Tibial nerve (tissue), 4 donors: ENCODE measurements around the gene CLCN7. TPM values are rescaled to one million over a fixed set of nuclear protein-coding genes. Genes with fewer than 3 reads are reported as not detected.

Source experiments
- DNase-seq, 2 donors: peaks; one replicate each; pipeline ENCODE4 v3.0.0-alpha.2; 2019; ENCODE audit warnings: low spot score in 2 of 2
- H3K27ac ChIP-seq, 4 donors: fragments of 200-600 bp; sonication (generic) in 3 of 4; one replicate each; pipeline ENCODE4 v1.5.1; 2017 to 2019; ENCODE audit warnings: mild to moderate bottlenecking in 1 of 4
- H3K27me3 ChIP-seq, 2 donors: fragments of 200-600 bp; sonication (generic) in 1 of 2; one replicate each; pipeline versions ENCODE4 v1.5.1 to v1.6.0; 2017 to 2019
- H3K36me3 ChIP-seq, 3 donors: fragments of 200-600 bp; sonication (generic); one replicate each; pipeline ENCODE4 v1.5.1; 2018 to 2019
- H3K4me1 ChIP-seq, 4 donors: fragments of 200-600 bp; sonication (generic) in 3 of 4; one replicate each; pipeline ENCODE4 v1.5.1; 2017 to 2019
- H3K4me3 ChIP-seq, 4 donors: fragments of 200-600 bp; sonication (generic) in 3 of 4; one replicate each; pipeline ENCODE4 v1.5.1; 2017 to 2019; ENCODE audit warnings: mild to moderate bottlenecking in 1 of 4, moderate library complexity in 1 of 4
- H3K9me3 ChIP-seq, 4 donors: fragments of 200-600 bp; sonication (generic) in 3 of 4; one replicate each; pipeline ENCODE4 v1.5.1; 2017 to 2019
- EP300 ChIP-seq, 2 donors: sonication (generic); formaldehyde crosslinking; IDR thresholded peaks; one replicate each; pipeline ENCODE4 v1.6.1; 2017; ENCODE audit warnings: antibody characterized with exemption in 2 of 2, mild to moderate bottlenecking in 1 of 2
- POLR2A ChIP-seq, 2 donors: fragments of 450-650 bp; IDR thresholded peaks; one replicate each; pipeline ENCODE4 v1.6.1; 2017; ENCODE audit warnings: antibody characterized with exemption in 2 of 2, mild to moderate bottlenecking in 2 of 2, moderate library complexity in 2 of 2
- WGBS, 2 donors: methylation state at CpG; one replicate each; pipeline ENCODE4 v1.1.5; 2018; 5-methylcytosine and 5-hydroxymethylcytosine counted together
- total RNA-seq, 4 donors: library from RNA; depleted of rRNA; stranded (reverse); fragments of >200 nt; gene quantifications; one replicate each; pipeline ENCODE4 v1.1.0, GENCODE V29; 2016
- TF ChIP-seq, protein P1 (sequence below), 5 experiments: fragments of 200-600 bp in 3 of 5; fragments of 450-650 bp in 2 of 5; sonication (generic) in 3 of 5; IDR thresholded peaks; one replicate each; pipeline ENCODE4 v1.5.1; 2016 to 2019; ENCODE audit warnings: antibody characterized with exemption in 5 of 5, mild to moderate bottlenecking in 3 of 5, moderate library complexity in 2 of 5

The CLCN7 gene
- total RNA-seq, 4 donors from 2014 or later = 38.7 to 136 (median 73.1) TPM

DNA sequence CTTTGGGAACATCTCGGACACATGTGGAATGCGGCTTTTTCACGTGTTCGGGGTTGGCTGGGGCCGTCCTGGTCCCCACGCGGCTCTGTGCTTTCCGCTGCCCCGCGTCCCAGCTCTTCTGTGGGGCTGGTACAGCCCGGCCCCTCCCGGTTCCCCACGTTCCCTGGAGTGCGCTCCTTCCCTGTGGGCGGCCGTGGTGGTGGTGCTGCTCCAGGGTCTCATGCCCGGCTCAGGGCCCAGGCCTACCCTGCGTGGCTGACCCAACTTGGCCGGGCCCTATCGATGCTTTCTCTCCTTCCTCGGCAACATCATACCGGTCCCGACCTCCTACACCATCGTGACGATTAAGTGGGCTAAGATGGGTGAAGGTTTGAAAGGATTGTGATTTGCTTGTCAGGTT is 21.6 kb upstream of the CLCN7 start:
- DNase-seq = no peak
- no peak overlapping the region for H3K27ac ChIP-seq
- no peak overlapping the region for H3K4me3 ChIP-seq
- H3K9me3 ChIP-seq = no peaks in the 10 kb centered on the region
- peaks cover 0 to 71% (median 10%) of the 10 kb centered on the region in 3 donors for H3K36me3 ChIP-seq
- 90% methylated on average over 25 of the region's 25 CpGs for WGBS, 2 donors
- TF ChIP-seq POLR2A (IDR thresholded peaks at IDR 0.05) = no peak
- TF ChIP-seq, protein P1, sequence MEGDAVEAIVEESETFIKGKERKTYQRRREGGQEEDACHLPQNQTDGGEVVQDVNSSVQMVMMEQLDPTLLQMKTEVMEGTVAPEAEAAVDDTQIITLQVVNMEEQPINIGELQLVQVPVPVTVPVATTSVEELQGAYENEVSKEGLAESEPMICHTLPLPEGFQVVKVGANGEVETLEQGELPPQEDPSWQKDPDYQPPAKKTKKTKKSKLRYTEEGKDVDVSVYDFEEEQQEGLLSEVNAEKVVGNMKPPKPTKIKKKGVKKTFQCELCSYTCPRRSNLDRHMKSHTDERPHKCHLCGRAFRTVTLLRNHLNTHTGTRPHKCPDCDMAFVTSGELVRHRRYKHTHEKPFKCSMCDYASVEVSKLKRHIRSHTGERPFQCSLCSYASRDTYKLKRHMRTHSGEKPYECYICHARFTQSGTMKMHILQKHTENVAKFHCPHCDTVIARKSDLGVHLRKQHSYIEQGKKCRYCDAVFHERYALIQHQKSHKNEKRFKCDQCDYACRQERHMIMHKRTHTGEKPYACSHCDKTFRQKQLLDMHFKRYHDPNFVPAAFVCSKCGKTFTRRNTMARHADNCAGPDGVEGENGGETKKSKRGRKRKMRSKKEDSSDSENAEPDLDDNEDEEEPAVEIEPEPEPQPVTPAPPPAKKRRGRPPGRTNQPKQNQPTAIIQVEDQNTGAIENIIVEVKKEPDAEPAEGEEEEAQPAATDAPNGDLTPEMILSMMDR (IDR thresholded peaks at IDR 0.05) = no peak
- no peak for TF ChIP-seq EP300 (IDR thresholded peaks at IDR 0.05)
- peaks cover 0 to 24% (median 0%) of the 10 kb centered on the region in 4 donors for H3K4me1 ChIP-seq
- no peaks in the 10 kb centered on the region for H3K27me3 ChIP-seq

DNA sequence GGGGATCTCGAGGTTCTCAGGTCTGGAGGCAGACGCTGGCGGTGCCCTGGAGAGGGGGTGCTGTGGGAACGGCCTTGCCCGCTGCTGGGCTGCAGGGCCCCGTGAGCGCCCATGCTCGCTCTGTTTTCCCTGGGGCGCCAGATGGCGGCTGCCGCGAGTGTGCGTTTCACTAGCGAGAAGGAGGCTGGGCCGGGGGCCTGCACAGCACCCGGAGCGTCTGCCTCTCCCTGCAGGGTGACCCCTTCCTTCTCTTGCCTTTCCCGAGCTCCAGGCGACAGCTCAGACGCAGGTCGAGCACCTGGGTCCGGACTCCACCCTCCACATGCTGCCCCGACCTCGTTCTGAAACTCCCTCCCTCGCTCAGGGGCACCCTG is 21.0 kb upstream of the CLCN7 start:
- no peak overlapping the region for H3K4me3 ChIP-seq
- WGBS, 2 donors = 90 to 92% methylated on average over 17 to 25 of the region's 25 CpGs
- H3K36me3 ChIP-seq = peaks cover 0 to 65% (median 7%) of the 10 kb centered on the region in 3 donors
- DNase-seq = no peak
- no peak overlapping the region for H3K27ac ChIP-seq
- no peaks in the 10 kb centered on the region for H3K9me3 ChIP-seq
- H3K27me3 ChIP-seq = no peaks in the 10 kb centered on the region
- peaks cover 0 to 24% (median 0%) of the 10 kb centered on the region in 4 donors for H3K4me1 ChIP-seq
- no peak for TF ChIP-seq EP300 (IDR thresholded peaks at IDR 0.05)
- no peak for TF ChIP-seq POLR2A (IDR thresholded peaks at IDR 0.05)
- TF ChIP-seq, protein P1 (IDR thresholded peaks at IDR 0.05) = no peak

- H3K27ac ChIP-seq = no peak overlapping the region
- TF ChIP-seq POLR2A (IDR thresholded peaks at IDR 0.05) (no peak), EP300 (IDR thresholded peaks at IDR 0.05) (no peak)
- TF ChIP-seq, protein P1 (IDR thresholded peaks at IDR 0.05) = no peak
- DNase-seq = no peak
- WGBS, 2 donors = 89 to 92% methylated on average over 22 to 32 of the region's 39 CpGs
- no peaks in the 10 kb centered on the region for H3K9me3 ChIP-seq
- no peaks in the 10 kb centered on the region for H3K27me3 ChIP-seq
- peaks cover 0 to 60% (median 7%) of the 10 kb centered on the region in 3 donors for H3K36me3 ChIP-seq
- no peak overlapping the region for H3K4me3 ChIP-seq
- peaks cover 0 to 24% (median 0%) of the 10 kb centered on the region in 4 donors for H3K4me1 ChIP-seq
Observed at GRCh38 chr16:1495211-1495888, 20.5 kb upstream of the CLCN7 start.

GRCh38 chr16:1494711-1495110 is 19.9 kb upstream of the CLCN7 start:
- peaks cover 0 to 24% (median 0%) of the 10 kb centered on the region in 4 donors for H3K4me1 ChIP-seq
- H3K36me3 ChIP-seq = peaks cover 0 to 54% (median 6%) of the 10 kb centered on the region in 3 donors
- WGBS, 2 donors = 84 to 86% methylated on average over 13 of the region's 13 CpGs
- TF ChIP-seq EP300 (IDR thresholded peaks at IDR 0.05) (no peak), POLR2A (IDR thresholded peaks at IDR 0.05) (no peak)
- TF ChIP-seq, protein P1 (IDR thresholded peaks at IDR 0.05) = no peak
- no peak overlapping the region for H3K27ac ChIP-seq
- no peak overlapping the region for H3K4me3 ChIP-seq
- no peaks in the 10 kb centered on the region for H3K27me3 ChIP-seq
- no peaks in the 10 kb centered on the region for H3K9me3 ChIP-seq
- no peak for DNase-seq

- Histone ChIP-seq H3K27ac (peak overlapping the region in 1 of 4 donors; percentile 90), H3K9me3 (no peaks in the 10 kb centered on the region), H3K4me1 (peaks cover 0 to 24% (median 0%) of the 10 kb centered on the region in 4 donors), H3K27me3 (no peaks in the 10 kb centered on the region), H3K36me3 (peaks cover 0 to 48% (median under 1%) of the 10 kb centered on the region in 3 donors), H3K4me3 (peak overlapping the region; percentile 73 to 93 (median 86))
- WGBS, 2 donors = 36 to 48% methylated on average over 17 to 24 of the region's 25 CpGs
- TF ChIP-seq, protein P1 (IDR thresholded peaks at IDR 0.05) = peak in 3 of 5 experiments; percentile 29 to 49 (median 34)
- TF ChIP-seq POLR2A (IDR thresholded peaks at IDR 0.05) = no peak
- DNase-seq = peak in 1 of 2 donors; percentile 26
Observed at GRCh38 chr16:1494129-1494640, 19.4 kb upstream of the CLCN7 start.
